HG03139 (cell line): ENCODE results near the gene RPS15.
"Not testable (repeated sequence)": the region's sequence is repeated elsewhere in the genome, so short reads cannot be mapped to it uniquely, and the experiment has no call there.

Source experiments
- ATAC-seq: cut with Tn5 transposase; IDR thresholded peaks from one replicate; pipeline ENCODE4 v1.9.1; 2021; ENCODE audit not compliant: unreplicated experiment

RPS15 gene

GRCh38 chr19:1418951-1419738, 19.1 kb upstream of the RPS15 start:
- no peak for ATAC-seq

- ATAC-seq = not testable (repeated sequence)
Observed at GRCh38 chr19:1420085-1420484, 18.1 kb upstream of the RPS15 start.

- no peak for ATAC-seq
Observed at GRCh38 chr19:1420590-1420989, 17.6 kb upstream of the RPS15 start.

GRCh38 chr19:1421218-1421957, 16.8 kb upstream of the RPS15 start:
- no peak for ATAC-seq

GRCh38 chr19:1421958-1422305, 16.3 kb upstream of the RPS15 start:
- no peak for ATAC-seq

- ATAC-seq = no peak
Observed at GRCh38 chr19:1422360-1422759, 15.8 kb upstream of the RPS15 start.

- ATAC-seq = no peak
Observed at GRCh38 chr19:1422943-1423342, 15.3 kb upstream of the RPS15 start.

- no peak for ATAC-seq
Observed at GRCh38 chr19:1423436-1424191, 14.6 kb upstream of the RPS15 start.

GRCh38 chr19:1424192-1424955, 13.8 kb upstream of the RPS15 start:
- ATAC-seq = no peak

- no peak for ATAC-seq
Observed at GRCh38 chr19:1425102-1425837, 12.9 kb upstream of the RPS15 start.

- no peak for ATAC-seq
Observed at GRCh38 chr19:1425902-1426301, 12.3 kb upstream of the RPS15 start.

GRCh38 chr19:1426736-1427135, 11.5 kb upstream of the RPS15 start:
- no peak for ATAC-seq

- no peak for ATAC-seq
Observed at GRCh38 chr19:1427221-1427920, 10.8 kb upstream of the RPS15 start.

- no peak for ATAC-seq
Observed at GRCh38 chr19:1428738-1429391, 9.3 kb upstream of the RPS15 start.

GRCh38 chr19:1429750-1430149, 8.4 kb upstream of the RPS15 start:
- no peak for ATAC-seq

GRCh38 chr19:1430246-1430645, 8.0 kb upstream of the RPS15 start:
- ATAC-seq = no peak

GRCh38 chr19:1431759-1432506, 6.3 kb upstream of the RPS15 start:
- ATAC-seq = no peak

GRCh38 chr19:1432507-1432887, 5.7 kb upstream of the RPS15 start:
- no peak for ATAC-seq
